ENCODE data around the gene SEMA3B.
"Not testable (repeated sequence)": the region's sequence is repeated elsewhere in the genome, so short reads cannot be mapped to it uniquely, and the experiment has no call there.

DNA sequence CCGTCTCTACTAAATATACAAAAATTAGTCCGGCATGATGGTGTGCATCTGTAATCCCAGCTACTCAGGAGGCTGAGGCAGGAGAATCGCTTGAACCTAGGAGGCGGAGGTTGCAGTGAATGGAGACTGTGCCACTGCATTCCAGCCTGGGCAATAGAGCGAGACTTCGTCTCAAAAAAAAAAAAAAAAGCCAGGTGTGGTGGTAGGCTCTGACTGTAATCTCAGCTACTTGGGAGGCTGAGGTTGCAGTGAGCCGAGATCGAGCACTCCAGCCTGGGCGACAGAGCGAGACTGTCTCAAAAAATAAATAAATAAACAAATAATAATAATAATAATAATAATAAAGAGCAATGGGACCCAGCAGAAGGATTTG is 3.6 kb downstream of the SEMA3B start:
- TF ChIP-seq, protein P1, sequence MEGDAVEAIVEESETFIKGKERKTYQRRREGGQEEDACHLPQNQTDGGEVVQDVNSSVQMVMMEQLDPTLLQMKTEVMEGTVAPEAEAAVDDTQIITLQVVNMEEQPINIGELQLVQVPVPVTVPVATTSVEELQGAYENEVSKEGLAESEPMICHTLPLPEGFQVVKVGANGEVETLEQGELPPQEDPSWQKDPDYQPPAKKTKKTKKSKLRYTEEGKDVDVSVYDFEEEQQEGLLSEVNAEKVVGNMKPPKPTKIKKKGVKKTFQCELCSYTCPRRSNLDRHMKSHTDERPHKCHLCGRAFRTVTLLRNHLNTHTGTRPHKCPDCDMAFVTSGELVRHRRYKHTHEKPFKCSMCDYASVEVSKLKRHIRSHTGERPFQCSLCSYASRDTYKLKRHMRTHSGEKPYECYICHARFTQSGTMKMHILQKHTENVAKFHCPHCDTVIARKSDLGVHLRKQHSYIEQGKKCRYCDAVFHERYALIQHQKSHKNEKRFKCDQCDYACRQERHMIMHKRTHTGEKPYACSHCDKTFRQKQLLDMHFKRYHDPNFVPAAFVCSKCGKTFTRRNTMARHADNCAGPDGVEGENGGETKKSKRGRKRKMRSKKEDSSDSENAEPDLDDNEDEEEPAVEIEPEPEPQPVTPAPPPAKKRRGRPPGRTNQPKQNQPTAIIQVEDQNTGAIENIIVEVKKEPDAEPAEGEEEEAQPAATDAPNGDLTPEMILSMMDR (conservative IDR thresholded peaks at IDR 0.05; ENCODE audit: low read depth in 2 of 2), result not testable (repeated sequence)
- TF ChIP-seq POLR2AphosphoS5 (IDR thresholded peaks at IDR 0.05; ENCODE audit: low read depth); EZH2phosphoT487 (IDR thresholded peaks at IDR 0.05; ENCODE audit: unreplicated experiment); EZH2 (IDR thresholded peaks at IDR 0.05; ENCODE audit: low read depth, unreplicated experiment): not testable (repeated sequence)
- TF ChIP-seq, protein P2, sequence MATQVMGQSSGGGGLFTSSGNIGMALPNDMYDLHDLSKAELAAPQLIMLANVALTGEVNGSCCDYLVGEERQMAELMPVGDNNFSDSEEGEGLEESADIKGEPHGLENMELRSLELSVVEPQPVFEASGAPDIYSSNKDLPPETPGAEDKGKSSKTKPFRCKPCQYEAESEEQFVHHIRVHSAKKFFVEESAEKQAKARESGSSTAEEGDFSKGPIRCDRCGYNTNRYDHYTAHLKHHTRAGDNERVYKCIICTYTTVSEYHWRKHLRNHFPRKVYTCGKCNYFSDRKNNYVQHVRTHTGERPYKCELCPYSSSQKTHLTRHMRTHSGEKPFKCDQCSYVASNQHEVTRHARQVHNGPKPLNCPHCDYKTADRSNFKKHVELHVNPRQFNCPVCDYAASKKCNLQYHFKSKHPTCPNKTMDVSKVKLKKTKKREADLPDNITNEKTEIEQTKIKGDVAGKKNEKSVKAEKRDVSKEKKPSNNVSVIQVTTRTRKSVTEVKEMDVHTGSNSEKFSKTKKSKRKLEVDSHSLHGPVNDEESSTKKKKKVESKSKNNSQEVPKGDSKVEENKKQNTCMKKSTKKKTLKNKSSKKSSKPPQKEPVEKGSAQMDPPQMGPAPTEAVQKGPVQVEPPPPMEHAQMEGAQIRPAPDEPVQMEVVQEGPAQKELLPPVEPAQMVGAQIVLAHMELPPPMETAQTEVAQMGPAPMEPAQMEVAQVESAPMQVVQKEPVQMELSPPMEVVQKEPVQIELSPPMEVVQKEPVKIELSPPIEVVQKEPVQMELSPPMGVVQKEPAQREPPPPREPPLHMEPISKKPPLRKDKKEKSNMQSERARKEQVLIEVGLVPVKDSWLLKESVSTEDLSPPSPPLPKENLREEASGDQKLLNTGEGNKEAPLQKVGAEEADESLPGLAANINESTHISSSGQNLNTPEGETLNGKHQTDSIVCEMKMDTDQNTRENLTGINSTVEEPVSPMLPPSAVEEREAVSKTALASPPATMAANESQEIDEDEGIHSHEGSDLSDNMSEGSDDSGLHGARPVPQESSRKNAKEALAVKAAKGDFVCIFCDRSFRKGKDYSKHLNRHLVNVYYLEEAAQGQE (IDR thresholded peaks at IDR 0.05; ENCODE audit: unreplicated experiment), result not testable (repeated sequence)
